Esophagus squamous epithelium (tissue), 4 donors: Measurements from ENCODE around the gene MRAS.

Experiments used
- CTCF ChIP-seq, 6 experiments: fragments of 450-650 bp in 4 of 6; fragments of 200-600 bp in 2 of 6; sonication (generic) in 2 of 6; IDR thresholded peaks; one replicate each; pipeline ENCODE4 v1.5.1; 2016 to 2019; ENCODE audit warnings: antibody characterized with exemption in 6 of 6, mild to moderate bottlenecking in 4 of 6, moderate library complexity in 4 of 6
- POLR2A ChIP-seq, 4 donors: fragments of 450-650 bp; IDR thresholded peaks; one replicate each; pipeline ENCODE4 v1.6.1; 2017; ENCODE audit warnings: antibody characterized with exemption in 4 of 4, mild to moderate bottlenecking in 4 of 4, moderate library complexity in 3 of 4

GRCh38 chr3:138426211-138426610 is 77.8 kb downstream of the MRAS start:
- TF ChIP-seq CTCF (IDR thresholded peaks at IDR 0.05), result peak in 2 of 6 experiments; percentile 11 to 15
- no peak for TF ChIP-seq POLR2A (IDR thresholded peaks at IDR 0.05)
